ENCODE data around the gene MAP3K14. TPM values are rescaled to one million over a fixed set of nuclear protein-coding genes. Genes with fewer than 3 reads are reported as not detected.

MAP3K14 gene
- polyA plus RNA-seq, 1 experiment = 4.9 TPM

DNA sequence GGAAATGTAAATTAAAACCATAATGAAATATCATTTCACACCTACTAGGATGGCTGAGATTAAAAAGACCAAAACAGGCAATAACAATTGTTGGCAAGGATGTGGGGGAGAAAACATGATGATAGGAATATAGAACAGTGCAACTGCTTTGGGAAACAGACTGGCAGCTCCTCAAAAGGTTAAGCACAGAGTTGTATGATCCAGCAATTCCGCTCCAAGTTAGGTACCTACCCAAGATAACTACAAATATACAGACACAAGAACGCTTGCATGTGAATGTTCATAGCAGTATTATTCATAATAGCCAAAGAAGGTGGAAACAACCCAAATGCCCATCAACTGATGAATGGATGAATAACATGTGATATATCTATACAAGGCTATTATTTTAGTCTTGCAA, 35.0 kb upstream of the MAP3K14 start:
- ChIA-PET CTCF (no interaction called here), POLR2A (interaction anchor here (1.0 kb wide), 1 partner anchor 35 kb away, joined by 4 read pairs; the partner anchor contains the start of gene MAP3K14)
- Histone ChIP-seq H3K27me3 (ENCODE audit: control insufficient read depth, insufficient read depth, low read length) (no peaks in the 10 kb centered on the region), H3K27ac (ENCODE audit: low read depth, low read length) (no peak overlapping the region), H3K9me3 (ENCODE audit: control insufficient read depth, insufficient read depth, low read length) (no peaks in the 10 kb centered on the region), H3K4me3 (ENCODE audit: low read depth, low read length) (no peak overlapping the region)
- no peak for DNase-seq (ENCODE audit: low read depth, low spot score)
- TF ChIP-seq, protein P1, sequence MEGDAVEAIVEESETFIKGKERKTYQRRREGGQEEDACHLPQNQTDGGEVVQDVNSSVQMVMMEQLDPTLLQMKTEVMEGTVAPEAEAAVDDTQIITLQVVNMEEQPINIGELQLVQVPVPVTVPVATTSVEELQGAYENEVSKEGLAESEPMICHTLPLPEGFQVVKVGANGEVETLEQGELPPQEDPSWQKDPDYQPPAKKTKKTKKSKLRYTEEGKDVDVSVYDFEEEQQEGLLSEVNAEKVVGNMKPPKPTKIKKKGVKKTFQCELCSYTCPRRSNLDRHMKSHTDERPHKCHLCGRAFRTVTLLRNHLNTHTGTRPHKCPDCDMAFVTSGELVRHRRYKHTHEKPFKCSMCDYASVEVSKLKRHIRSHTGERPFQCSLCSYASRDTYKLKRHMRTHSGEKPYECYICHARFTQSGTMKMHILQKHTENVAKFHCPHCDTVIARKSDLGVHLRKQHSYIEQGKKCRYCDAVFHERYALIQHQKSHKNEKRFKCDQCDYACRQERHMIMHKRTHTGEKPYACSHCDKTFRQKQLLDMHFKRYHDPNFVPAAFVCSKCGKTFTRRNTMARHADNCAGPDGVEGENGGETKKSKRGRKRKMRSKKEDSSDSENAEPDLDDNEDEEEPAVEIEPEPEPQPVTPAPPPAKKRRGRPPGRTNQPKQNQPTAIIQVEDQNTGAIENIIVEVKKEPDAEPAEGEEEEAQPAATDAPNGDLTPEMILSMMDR (IDR thresholded peaks at IDR 0.05; ENCODE audit: low read depth, low read length) = no peak

DNA sequence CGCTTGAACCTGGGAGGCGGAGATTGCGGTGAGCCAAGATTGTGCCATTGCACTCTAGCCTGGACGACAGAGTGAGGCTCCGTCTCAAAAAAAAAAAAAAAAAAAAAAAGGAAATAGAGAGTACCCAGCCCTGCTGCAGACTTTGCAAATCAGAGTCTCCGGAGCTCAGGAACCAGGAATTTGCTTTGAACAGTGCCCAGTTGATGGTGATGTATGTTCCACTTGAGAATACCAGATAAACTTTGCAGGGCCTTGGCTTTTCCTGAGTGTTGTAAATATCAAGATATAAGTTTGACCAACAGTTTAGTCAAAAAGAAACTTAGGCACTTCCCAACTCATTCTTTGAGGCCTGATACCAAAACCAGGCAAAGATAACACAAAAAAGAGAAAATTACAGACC, 30.6 kb upstream of the MAP3K14 start:
- Histone ChIP-seq H3K9me3 (ENCODE audit: control insufficient read depth, insufficient read depth, low read length) (no peaks in the 10 kb centered on the region), H3K27ac (ENCODE audit: low read depth, low read length) (no peak overlapping the region), H3K27me3 (ENCODE audit: control insufficient read depth, insufficient read depth, low read length) (no peaks in the 10 kb centered on the region), H3K4me3 (ENCODE audit: low read depth, low read length) (no peak overlapping the region)
- DNase-seq (ENCODE audit: low read depth, low spot score) = no peak
- CTCF ChIA-PET = no interaction called here
- POLR2A ChIA-PET = no interaction called here
- TF ChIP-seq, protein P1 (IDR thresholded peaks at IDR 0.05; ENCODE audit: low read depth, low read length) = no peak

- no peak for DNase-seq (ENCODE audit: low read depth, low spot score)
- H3K9me3 ChIP-seq (ENCODE audit: control insufficient read depth, insufficient read depth, low read length) = no peaks in the 10 kb centered on the region
- H3K27me3 ChIP-seq (ENCODE audit: control insufficient read depth, insufficient read depth, low read length) = no peaks in the 10 kb centered on the region
- peak overlapping the region; percentile 12 for H3K27ac ChIP-seq (ENCODE audit: low read depth, low read length)
- POLR2A ChIA-PET = interaction anchor here (0.7 to 2.4 kb wide), 4 partner anchors 18 to 23 kb away, joined by 3 to 32 read pairs (median 6); no protein-coding TSS in a partner anchor
- no peak overlapping the region for H3K4me3 ChIP-seq (ENCODE audit: low read depth, low read length)
- CTCF ChIA-PET = interaction anchor here (1.0 kb wide), 1 partner anchor 28 kb away, joined by 3 read pairs; no protein-coding TSS in a partner anchor
- TF ChIP-seq, protein P1 (IDR thresholded peaks at IDR 0.05; ENCODE audit: low read depth, low read length) = no peak
These were observed 29.6 kb upstream of the MAP3K14 start for GRCh38 chr17:45346216-45347015.

GRCh38 chr17:45345554-45346215, 28.9 kb upstream of the MAP3K14 start:
- ChIA-PET CTCF (interaction anchor here (1.0 to 1.1 kb wide), 2 partner anchors 28 to 98 kb away, joined by 3 read pairs; no protein-coding TSS in a partner anchor), POLR2A (interaction anchor here (0.6 to 2.4 kb wide), 12 partner anchors 19 to 519 kb away, joined by 3 to 32 read pairs (median 5); partner anchors contain the start of genes HEXIM1 and MAP3K14)
- peak; percentile 55 for DNase-seq (ENCODE audit: low read depth, low spot score)
- TF ChIP-seq, protein P1 (IDR thresholded peaks at IDR 0.05; ENCODE audit: low read depth, low read length) = no peak
- H3K9me3 ChIP-seq (ENCODE audit: control insufficient read depth, insufficient read depth, low read length) = no peaks in the 10 kb centered on the region
- H3K4me3 ChIP-seq (ENCODE audit: low read depth, low read length) = no peak overlapping the region
- peak overlapping the region; percentile 75 for H3K27ac ChIP-seq (ENCODE audit: low read depth, low read length)
- H3K27me3 ChIP-seq (ENCODE audit: control insufficient read depth, insufficient read depth, low read length) = no peaks in the 10 kb centered on the region

All from AG04450 (cell line).